CD14-positive monocyte (primary cell): ENCODE data around the gene SOHLH1. TPM values are rescaled to one million over a fixed set of nuclear protein-coding genes. Genes with fewer than 3 reads are reported as not detected.

Source experiments
- DNase-seq, 3 donors: peaks; one replicate each; pipeline ENCODE4 v3.0.0-alpha.2; 2011 to 2022
- H2AFZ ChIP-seq: 2 replicates; pipeline ENCODE4 v1.6.0; 2012; ENCODE audit warnings: mild to moderate bottlenecking, low read depth, low read length, inconsistent platforms; ENCODE audit not compliant: insufficient read depth, poor library complexity, severe bottlenecking
- H3K27ac ChIP-seq, 2 donors: 1 replicate in 1 of 2; 2 replicates in 1 of 2; pipeline ENCODE4 v1.5.1; 2012 to 2013; ENCODE audit warnings: low read length in 2 of 2, control low read depth in 1 of 2, inconsistent platforms in 1 of 2, low read depth in 1 of 2, mild to moderate bottlenecking in 1 of 2
- H3K27me3 ChIP-seq, 2 donors: one replicate each; pipeline versions ENCODE4 v1.6.0 to v1.6.1; 2011 to 2013; ENCODE audit warnings: low read length in 2 of 2; ENCODE audit not compliant: control insufficient read depth in 2 of 2, insufficient read depth in 2 of 2
- H3K36me3 ChIP-seq, 2 donors: replicated peaks in 1 of 2; 1 replicate in 1 of 2; 2 replicates in 1 of 2; pipeline versions ENCODE4 v1.5.1 to v1.6.1; 2012 to 2013; ENCODE audit warnings: low read length in 2 of 2, control low read depth in 1 of 2, inconsistent platforms in 1 of 2, mild to moderate bottlenecking in 1 of 2; ENCODE audit not compliant: insufficient read depth in 2 of 2, control insufficient read depth in 1 of 2
- H3K4me1 ChIP-seq, 2 donors: 1 replicate in 1 of 2; 2 replicates in 1 of 2; pipeline versions ENCODE4 v1.5.1 to v1.6.1; 2012 to 2013; ENCODE audit warnings: low read length in 2 of 2, control low read depth in 1 of 2, inconsistent platforms in 1 of 2, mild to moderate bottlenecking in 1 of 2, moderate library complexity in 1 of 2; ENCODE audit not compliant: insufficient read depth in 2 of 2, control insufficient read depth in 1 of 2
- H3K4me2 ChIP-seq: replicated peaks from 2 replicates; pipeline ENCODE3; 2012; ENCODE audit warnings: low read length, moderate library complexity, mild to moderate bottlenecking; ENCODE audit not compliant: poor library complexity, severe bottlenecking; ENCODE audit errors: extremely low read depth
- H3K4me3 ChIP-seq, 3 experiments: fragments of 200-600 bp in 1 of 3; sonication (generic) in 1 of 3; replicated peaks in 1 of 3; 1 replicate in 2 of 3; 2 replicates in 1 of 3; pipeline ENCODE4 v1.5.1; 2011 to 2013; ENCODE audit warnings: low read length in 3 of 3, mild to moderate bottlenecking in 3 of 3, control low read depth in 2 of 3, low read depth in 2 of 3, inconsistent platforms in 1 of 3, moderate library complexity in 1 of 3
- H3K79me2 ChIP-seq: 2 replicates; pipeline ENCODE4 v1.6.0; 2012; ENCODE audit warnings: mild to moderate bottlenecking, control low read depth, inconsistent platforms, low read length, moderate library complexity; ENCODE audit not compliant: insufficient read depth
- H3K9ac ChIP-seq: 2 replicates; pipeline ENCODE4 v1.6.0; 2017; ENCODE audit warnings: low read length, mild to moderate bottlenecking; ENCODE audit not compliant: insufficient read depth, poor library complexity, severe bottlenecking
- H3K9me3 ChIP-seq, 2 donors: replicated peaks in 1 of 2; 1 replicate in 1 of 2; 2 replicates in 1 of 2; pipeline versions ENCODE4 v1.5.1 to v1.6.1; 2012 to 2013; ENCODE audit warnings: low read length in 2 of 2, control low read depth in 1 of 2; ENCODE audit not compliant: control insufficient read depth in 1 of 2, insufficient read depth in 1 of 2
- H4K20me1 ChIP-seq: 2 replicates; pipeline ENCODE4 v1.6.0; 2012; ENCODE audit warnings: mild to moderate bottlenecking, low read length, control low read depth, moderate library complexity; ENCODE audit not compliant: insufficient read depth
- H3K27ac Mint-ChIP-seq, 7 donors: one replicate each; pipeline ENCODE4 v1.8.0; 2020; ENCODE audit warnings: mild to moderate bottlenecking in 7 of 7, mixed read lengths in 7 of 7, moderate library complexity in 6 of 7, inconsistent platforms in 2 of 7
- H3K27me3 Mint-ChIP-seq, 3 donors: one replicate each; pipeline ENCODE4 v1.8.0; 2021 to 2022; ENCODE audit warnings: low read depth in 3 of 3, mild to moderate bottlenecking in 3 of 3, mixed read lengths in 3 of 3, moderate library complexity in 3 of 3, inconsistent platforms in 1 of 3
- H3K36me3 Mint-ChIP-seq, 2 donors: one replicate each; pipeline ENCODE4 v1.8.0; 2020; ENCODE audit warnings: mixed read lengths in 2 of 2, inconsistent platforms in 1 of 2, mild to moderate bottlenecking in 1 of 2
- H3K4me1 Mint-ChIP-seq: one replicate; pipeline ENCODE4 v1.8.0; 2020; ENCODE audit warnings: mild to moderate bottlenecking, mixed read lengths
- H3K4me3 Mint-ChIP-seq, 2 donors: one replicate each; pipeline ENCODE4 v1.8.0; 2020; ENCODE audit warnings: mild to moderate bottlenecking in 2 of 2, mixed read lengths in 2 of 2, moderate library complexity in 1 of 2
- H3K9me3 Mint-ChIP-seq, 7 donors: one replicate each; pipeline ENCODE4 v1.8.0; 2020 to 2022; ENCODE audit warnings: mixed read lengths in 7 of 7, mild to moderate bottlenecking in 6 of 7, moderate library complexity in 6 of 7, inconsistent platforms in 2 of 7
- WGBS: methylation state at CpG from one replicate; pipeline ENCODE4 v1.1.5; 2013; ENCODE audit warnings: missing lambda C conversion rate; ENCODE audit not compliant: insufficient coverage; 5-methylcytosine and 5-hydroxymethylcytosine counted together
- intact Hi-C, 2 donors: fragments of 100-400 bp; cut with micrococcal nuclease; formaldehyde crosslinking; loops; one replicate each; pipeline versions ENCODE4 v1.15.0 to v1.15.1; 2023
- polyA plus RNA-seq, 3 donors: library from polyadenylated mRNA; depleted of rRNA in 1 of 3; unstranded in 2 of 3; stranded (reverse) in 1 of 3; fragments of 300-500 nt in 2 of 3; fragments of >200 nt in 1 of 3; fragmentation: Illumina TruSeq in 2 of 3; gene quantifications; 1 replicate in 2 of 3; 2 replicates in 1 of 3; pipeline ENCODE4 v1.2.3, GENCODE V29; 2012 to 2021
- TF ChIP-seq, protein P1 (sequence below): fragments of 200-600 bp; IDR thresholded peaks from one replicate; pipeline ENCODE4 v1.8.0; 2022; ENCODE audit warnings: antibody characterized with exemption, mild to moderate bottlenecking

The SOHLH1 gene
- polyA plus RNA-seq, 3 donors = not detected

DNA sequence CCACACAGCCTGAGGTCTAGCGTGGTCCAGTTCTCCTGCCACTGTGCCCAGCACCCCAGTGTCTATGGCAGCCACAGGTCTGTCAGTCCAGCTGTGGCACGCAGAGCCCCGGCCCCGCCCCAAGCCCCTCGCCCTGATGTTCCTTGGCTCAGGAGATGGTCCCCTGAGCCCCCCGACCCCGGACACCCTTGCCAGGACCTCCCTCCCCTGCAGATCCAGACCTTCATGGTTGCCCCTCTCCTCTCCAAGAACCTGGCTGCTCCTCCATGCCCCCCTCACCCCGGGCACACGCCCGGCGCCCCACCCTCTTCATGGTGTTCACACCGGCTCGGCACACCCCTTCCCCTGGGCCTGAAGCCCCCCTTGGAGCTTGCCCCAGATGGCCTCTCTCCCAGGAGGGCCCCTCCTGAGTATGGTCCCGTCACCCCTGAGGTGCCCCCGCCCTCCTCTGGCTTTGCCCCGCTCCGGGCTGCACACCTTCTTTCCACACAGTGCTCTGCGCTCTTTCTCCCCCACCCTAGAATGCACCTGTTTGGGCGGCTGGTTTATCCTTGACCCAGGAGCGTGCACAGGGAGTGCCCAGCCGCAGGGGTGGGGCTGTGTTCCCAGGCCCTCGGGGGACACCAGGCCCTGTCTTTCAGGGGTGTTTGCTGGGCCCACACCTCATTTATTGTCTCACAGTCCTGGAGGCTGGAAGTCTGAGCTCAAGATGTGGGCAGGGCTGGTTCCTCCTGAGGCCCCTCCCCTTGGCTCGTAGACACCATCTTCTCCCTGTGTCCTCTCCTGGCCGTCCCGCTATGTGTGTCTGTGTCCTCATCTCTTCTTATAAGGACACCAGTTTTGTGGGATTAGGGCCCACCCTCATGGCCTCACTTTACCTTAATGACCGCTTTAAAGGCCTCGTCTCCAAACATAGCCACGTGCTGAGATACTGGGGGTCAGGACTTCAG lies 40.3 kb upstream of the SOHLH1 start:
- no peak overlapping the region for H3K9ac ChIP-seq
- H3K27me3 ChIP-seq = peaks cover 0 to 12% of the 10 kb centered on the region in 2 donors
- no peaks in the 10 kb centered on the region for H3K9me3 ChIP-seq
- 79% methylated on average over 19 of the region's 28 CpGs for WGBS
- H3K4me1 ChIP-seq = no peaks in the 10 kb centered on the region
- no peaks in the 10 kb centered on the region for H4K20me1 ChIP-seq
- no peak overlapping the region for H3K4me2 ChIP-seq
- Mint-ChIP-seq H3K27ac (peak overlapping the region in 1 of 7 donors; percentile 46), H3K4me1 (no peaks in the 10 kb centered on the region), H3K27me3 (peaks cover 7 to 32% (median 22%) of the 10 kb centered on the region in 3 donors), H3K4me3 (no peak overlapping the region), H3K9me3 (no peaks in the 10 kb centered on the region), H3K36me3 (no peaks in the 10 kb centered on the region)
- TF ChIP-seq, protein P1, sequence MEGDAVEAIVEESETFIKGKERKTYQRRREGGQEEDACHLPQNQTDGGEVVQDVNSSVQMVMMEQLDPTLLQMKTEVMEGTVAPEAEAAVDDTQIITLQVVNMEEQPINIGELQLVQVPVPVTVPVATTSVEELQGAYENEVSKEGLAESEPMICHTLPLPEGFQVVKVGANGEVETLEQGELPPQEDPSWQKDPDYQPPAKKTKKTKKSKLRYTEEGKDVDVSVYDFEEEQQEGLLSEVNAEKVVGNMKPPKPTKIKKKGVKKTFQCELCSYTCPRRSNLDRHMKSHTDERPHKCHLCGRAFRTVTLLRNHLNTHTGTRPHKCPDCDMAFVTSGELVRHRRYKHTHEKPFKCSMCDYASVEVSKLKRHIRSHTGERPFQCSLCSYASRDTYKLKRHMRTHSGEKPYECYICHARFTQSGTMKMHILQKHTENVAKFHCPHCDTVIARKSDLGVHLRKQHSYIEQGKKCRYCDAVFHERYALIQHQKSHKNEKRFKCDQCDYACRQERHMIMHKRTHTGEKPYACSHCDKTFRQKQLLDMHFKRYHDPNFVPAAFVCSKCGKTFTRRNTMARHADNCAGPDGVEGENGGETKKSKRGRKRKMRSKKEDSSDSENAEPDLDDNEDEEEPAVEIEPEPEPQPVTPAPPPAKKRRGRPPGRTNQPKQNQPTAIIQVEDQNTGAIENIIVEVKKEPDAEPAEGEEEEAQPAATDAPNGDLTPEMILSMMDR = no peak
- intact Hi-C loops = no loop called here
- no peak overlapping the region for H3K27ac ChIP-seq
- H3K36me3 ChIP-seq = no peaks in the 10 kb centered on the region
- DNase-seq = no peak
- no peaks in the 10 kb centered on the region for H3K79me2 ChIP-seq
- no peak overlapping the region for H3K4me3 ChIP-seq
- no peak overlapping the region for H2AFZ ChIP-seq

DNA sequence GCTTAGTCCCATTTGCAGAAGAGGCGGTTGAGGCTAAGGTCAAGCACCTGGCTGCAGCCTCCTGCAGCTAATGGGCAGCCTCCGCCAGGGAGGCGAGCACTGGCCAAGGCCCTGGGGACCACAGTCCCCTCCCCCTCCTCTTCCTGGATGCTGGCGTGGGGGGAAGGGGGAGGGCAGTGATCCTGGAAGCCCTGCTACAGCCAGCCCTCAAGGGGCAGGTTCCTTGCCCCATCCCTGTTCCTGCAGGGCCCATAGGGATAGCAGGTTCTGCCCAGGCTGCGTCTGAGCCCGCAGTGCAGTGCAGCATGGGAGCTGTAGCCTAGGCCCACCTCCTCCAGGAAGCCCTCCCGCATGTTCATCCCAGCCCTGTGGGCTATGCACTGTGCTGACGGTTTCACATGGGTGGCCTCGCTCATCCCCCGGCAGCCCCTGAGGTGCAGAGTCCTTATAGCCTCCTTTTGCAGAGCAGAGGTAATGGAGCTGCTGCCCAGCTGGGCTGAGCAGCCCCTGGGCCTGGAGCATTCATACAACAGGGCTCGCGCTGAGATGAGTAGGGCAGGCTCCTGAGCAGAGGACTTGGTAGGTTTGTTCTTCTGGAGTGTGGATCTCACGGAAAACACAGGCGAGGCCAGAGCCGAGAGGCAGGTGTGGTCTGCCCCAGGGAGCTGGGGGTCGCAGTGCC lies 38.7 kb upstream of the SOHLH1 start:
- Mint-ChIP-seq H3K36me3 (no peaks in the 10 kb centered on the region), H3K27ac (no peak overlapping the region), H3K4me3 (no peak overlapping the region), H3K27me3 (peaks cover 9 to 34% (median 26%) of the 10 kb centered on the region in 3 donors), H3K9me3 (no peaks in the 10 kb centered on the region), H3K4me1 (no peaks in the 10 kb centered on the region)
- TF ChIP-seq, protein P1 = no peak
- Histone ChIP-seq H3K4me1 (no peaks in the 10 kb centered on the region), H4K20me1 (no peaks in the 10 kb centered on the region), H3K27me3 (peaks cover 0 to 12% of the 10 kb centered on the region in 2 donors), H2AFZ (no peak overlapping the region), H3K79me2 (no peaks in the 10 kb centered on the region), H3K9ac (no peak overlapping the region), H3K36me3 (no peaks in the 10 kb centered on the region), H3K4me3 (no peak overlapping the region), H3K4me2 (no peak overlapping the region), H3K27ac (no peak overlapping the region), H3K9me3 (no peaks in the 10 kb centered on the region)
- intact Hi-C loops = no loop called here
- DNase-seq = no peak
- 75% methylated on average over 12 of the region's 16 CpGs for WGBS
